Measurements from ENCODE around the gene ATP2B2. TPM values are rescaled to one million over a fixed set of nuclear protein-coding genes. Genes with fewer than 3 reads are reported as not detected.

ATP2B2 gene
- total and polyA plus RNA-seq, 9 of the 15 experiments (the other 6 are each of a cell fraction or from before 2014, with no cell fraction given): 0.06 TPM; not detected in 8

DNA sequence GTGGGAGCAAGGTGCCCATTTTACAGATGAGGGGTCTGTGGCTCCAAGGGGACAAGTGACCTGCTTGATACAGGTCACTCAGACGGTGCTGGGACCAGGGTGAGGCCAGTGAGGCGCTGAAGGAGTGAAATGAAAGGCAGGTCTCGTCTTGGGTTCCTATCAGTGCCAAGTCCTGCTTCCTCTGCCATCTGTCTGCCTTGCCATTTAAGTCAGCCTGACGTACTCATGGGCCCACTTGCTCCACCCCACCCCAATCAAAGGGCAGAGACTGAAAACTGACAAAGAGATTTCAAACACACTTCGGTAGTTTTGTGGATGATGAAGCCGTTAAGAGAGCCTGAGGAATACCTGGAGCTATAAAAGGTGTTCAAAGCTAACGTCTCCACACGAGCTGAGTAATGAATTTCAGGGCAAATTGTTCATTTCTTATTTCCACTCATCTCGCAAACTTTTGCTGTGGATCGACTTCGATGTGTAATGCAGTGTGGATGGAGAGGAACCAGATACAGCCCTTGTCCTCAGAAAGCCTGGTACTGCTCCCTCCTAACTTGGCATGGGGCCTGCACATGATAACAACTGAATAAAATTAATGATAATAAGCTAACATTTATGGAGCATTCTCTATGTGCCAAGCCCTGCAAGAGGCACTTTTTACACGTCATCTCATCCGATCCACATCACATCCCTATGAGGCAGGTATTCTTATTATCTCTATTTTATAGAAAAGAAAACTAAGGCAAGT lies 36.6 kb downstream of the ATP2B2 start:
- Histone ChIP-seq H3K36me3 (ENCODE audit: control insufficient read depth, insufficient read depth, low read length) (no peaks in the 10 kb centered on the region), H3K4me1 (replicated peaks in 1 of 2; ENCODE audit: control insufficient read depth in 2 of 2, insufficient read depth in 2 of 2, low read length in 2 of 2) (peaks cover 0 to 5% of the 10 kb centered on the region in 2 experiments; a peak in 1 of 5 replicates), H3K79me2 (ENCODE audit: control insufficient read depth, insufficient read depth, low read length) (no peaks in the 10 kb centered on the region), H2AFZ (ENCODE audit: low read depth, low read length) (no peak overlapping the region), H3K9me3 (replicated peaks; ENCODE audit: control insufficient read depth, insufficient read depth, low read depth, low read length) (no peaks in the 10 kb centered on the region), H4K20me1 (replicated peaks; ENCODE audit: control insufficient read depth, insufficient read depth, low read length) (peaks cover 16% of the 10 kb centered on the region; the same call in 1 of the 2 replicates), H3K27ac (ENCODE audit: extremely low read depth, low read depth, low read length) (no peak overlapping the region), H3K4me2 (ENCODE audit: insufficient read depth, low read length) (no peak overlapping the region), H3K9me1 (ENCODE audit: control insufficient read depth, insufficient read depth, low read length) (no peaks in the 10 kb centered on the region), H3K9ac (ENCODE audit: insufficient read depth in 1 of 2, low read depth in 2 of 2, low read length in 2 of 2) (no peak overlapping the region), H3K4me3 (no peak overlapping the region), H3K27me3 (ENCODE audit: control insufficient read depth in 2 of 2, insufficient read depth in 2 of 2, low read length in 2 of 2) (peaks cover 20 to 59% of the 10 kb centered on the region in 2 experiments; a peak in 4 of 5 replicates)
- CTCF ChIA-PET (ENCODE audit: low intra/inter-chr PET ratio): no interaction called here
- POLR2A ChIA-PET: no interaction called here
- TF ChIP-seq ZNF197 (CRISPR knock-in tag; IDR thresholded peaks at IDR 0.05; ENCODE audit: low read depth) (no peak), NR1H2 (CRISPR knock-in tag; IDR thresholded peaks at IDR 0.05) (no peak), TAF15 (IDR thresholded peaks at IDR 0.05; ENCODE audit: low read depth, low read length) (no peak), GTF2A2 (tag; IDR thresholded peaks at IDR 0.05) (no peak)
- TF ChIP-seq, protein P1, sequence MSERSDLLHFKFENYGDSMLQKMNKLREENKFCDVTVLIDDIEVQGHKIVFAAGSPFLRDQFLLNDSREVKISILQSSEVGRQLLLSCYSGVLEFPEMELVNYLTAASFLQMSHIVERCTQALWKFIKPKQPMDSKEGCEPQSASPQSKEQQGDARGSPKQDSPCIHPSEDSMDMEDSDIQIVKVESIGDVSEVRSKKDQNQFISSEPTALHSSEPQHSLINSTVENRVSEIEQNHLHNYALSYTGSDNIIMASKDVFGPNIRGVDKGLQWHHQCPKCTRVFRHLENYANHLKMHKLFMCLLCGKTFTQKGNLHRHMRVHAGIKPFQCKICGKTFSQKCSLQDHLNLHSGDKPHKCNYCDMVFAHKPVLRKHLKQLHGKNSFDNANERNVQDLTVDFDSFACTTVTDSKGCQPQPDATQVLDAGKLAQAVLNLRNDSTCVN (CRISPR knock-in tag; IDR thresholded peaks at IDR 0.05): no peak
- in situ Hi-C loops (cut with MboI) (no loop called here), intact Hi-C loops (cut with micrococcal nuclease) (no loop called here)
- WGBS (ENCODE audit: insufficient coverage, low coverage, missing lambda C conversion rate): 1% methylated on average over 13 of the region's 13 CpGs
- FAIRE-seq: no peak
- ATAC-seq: no peak
- BruUV-seq (replicated peaks): no TSS peak
- no peak for DNase-seq (ENCODE audit: extremely low read depth in 1 of 4, low spot score in 3 of 4)
